ENCODE results near the gene A2ML1. TPM values are rescaled to one million over a fixed set of nuclear protein-coding genes. Genes with fewer than 3 reads are reported as not detected.

The A2ML1 gene
- total RNA-seq, 1 donor from 2014 or later: 0.19 TPM

DNA sequence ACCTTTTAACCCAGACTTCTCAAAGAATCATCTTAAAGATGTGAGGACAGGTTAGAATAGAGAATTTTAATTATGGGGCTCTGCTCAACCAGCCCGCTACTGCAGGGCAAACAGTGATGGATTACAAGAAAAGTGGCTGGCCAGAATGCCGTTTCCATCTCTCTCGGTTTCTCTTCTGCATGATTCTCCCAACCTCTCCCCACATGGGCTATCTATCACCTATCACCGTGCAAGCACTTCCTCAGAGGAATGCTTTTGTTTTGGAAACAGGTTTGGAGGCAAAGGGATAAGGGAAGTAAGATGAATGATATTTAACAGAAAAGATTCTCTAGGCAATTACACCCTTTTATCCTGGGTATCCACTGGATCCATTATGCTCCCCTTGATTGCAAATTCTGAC, 54.5 kb downstream of the A2ML1 start:
- Mint-ChIP-seq H3K4me1 (ENCODE audit: low read depth) (peaks cover 4% of the 10 kb centered on the region), H3K27me3 (no peaks in the 10 kb centered on the region), H3K4me3 (ENCODE audit: low read depth) (no peak overlapping the region), H3K27ac (no peak overlapping the region), H3K36me3 (ENCODE audit: insufficient read depth) (no peaks in the 10 kb centered on the region), H3K9me3 (ENCODE audit: low read depth) (no peaks in the 10 kb centered on the region)
- TF ChIP-seq, protein P1, sequence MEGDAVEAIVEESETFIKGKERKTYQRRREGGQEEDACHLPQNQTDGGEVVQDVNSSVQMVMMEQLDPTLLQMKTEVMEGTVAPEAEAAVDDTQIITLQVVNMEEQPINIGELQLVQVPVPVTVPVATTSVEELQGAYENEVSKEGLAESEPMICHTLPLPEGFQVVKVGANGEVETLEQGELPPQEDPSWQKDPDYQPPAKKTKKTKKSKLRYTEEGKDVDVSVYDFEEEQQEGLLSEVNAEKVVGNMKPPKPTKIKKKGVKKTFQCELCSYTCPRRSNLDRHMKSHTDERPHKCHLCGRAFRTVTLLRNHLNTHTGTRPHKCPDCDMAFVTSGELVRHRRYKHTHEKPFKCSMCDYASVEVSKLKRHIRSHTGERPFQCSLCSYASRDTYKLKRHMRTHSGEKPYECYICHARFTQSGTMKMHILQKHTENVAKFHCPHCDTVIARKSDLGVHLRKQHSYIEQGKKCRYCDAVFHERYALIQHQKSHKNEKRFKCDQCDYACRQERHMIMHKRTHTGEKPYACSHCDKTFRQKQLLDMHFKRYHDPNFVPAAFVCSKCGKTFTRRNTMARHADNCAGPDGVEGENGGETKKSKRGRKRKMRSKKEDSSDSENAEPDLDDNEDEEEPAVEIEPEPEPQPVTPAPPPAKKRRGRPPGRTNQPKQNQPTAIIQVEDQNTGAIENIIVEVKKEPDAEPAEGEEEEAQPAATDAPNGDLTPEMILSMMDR (IDR thresholded peaks at IDR 0.05; ENCODE audit: unreplicated experiment): no peak
- DNase-seq (ENCODE audit: low spot score, unreplicated experiment): no peak

DNA sequence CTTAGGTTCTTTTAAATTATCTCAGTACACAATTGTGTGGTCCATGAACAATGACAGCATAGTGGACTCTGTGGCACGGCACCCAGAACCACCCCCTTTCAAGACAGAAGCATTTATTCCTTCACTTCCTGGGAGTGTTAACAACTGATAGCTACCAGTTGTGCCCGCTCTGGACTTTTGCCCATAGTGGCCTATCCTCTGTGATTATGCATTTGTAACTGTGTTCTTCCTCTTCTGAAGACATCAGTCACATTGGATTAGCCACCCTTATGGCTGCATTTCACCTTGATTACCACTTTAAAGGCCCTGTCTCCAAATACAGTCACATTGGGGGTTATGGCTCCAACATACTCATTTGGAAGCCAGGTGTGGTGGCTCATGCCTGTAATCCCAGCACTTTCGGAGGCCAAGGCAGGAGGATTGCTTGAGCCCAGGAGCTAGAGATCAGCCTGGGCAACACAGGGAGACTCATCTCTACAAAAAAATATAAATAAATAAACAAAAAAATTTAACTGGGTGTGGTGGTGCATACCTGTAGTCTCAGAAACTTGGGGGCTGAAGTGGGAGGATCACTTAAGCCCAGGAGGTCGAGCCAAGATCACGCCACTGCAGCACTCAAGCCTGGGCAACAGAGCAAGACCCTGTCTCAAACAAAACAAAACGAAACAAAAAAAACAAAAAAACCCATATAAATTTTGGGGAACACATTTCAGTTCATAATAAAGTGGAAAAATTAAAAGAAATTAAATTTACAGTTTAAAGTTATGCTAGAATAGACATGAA, 64.3 kb downstream of the A2ML1 start:
- H3K9me3 Mint-ChIP-seq (ENCODE audit: low read depth): peaks cover 9% of the 10 kb centered on the region
- peaks cover 8% of the 10 kb centered on the region for H3K4me1 Mint-ChIP-seq (ENCODE audit: low read depth)
- H3K4me3 Mint-ChIP-seq (ENCODE audit: low read depth): no peak overlapping the region
- TF ChIP-seq, protein P1 (IDR thresholded peaks at IDR 0.05; ENCODE audit: unreplicated experiment): no peak
- no peaks in the 10 kb centered on the region for H3K27me3 Mint-ChIP-seq
- no peak overlapping the region for H3K27ac Mint-ChIP-seq
- no peak for DNase-seq (ENCODE audit: low spot score, unreplicated experiment)
- peaks cover 4% of the 10 kb centered on the region for H3K36me3 Mint-ChIP-seq (ENCODE audit: insufficient read depth)

DNA sequence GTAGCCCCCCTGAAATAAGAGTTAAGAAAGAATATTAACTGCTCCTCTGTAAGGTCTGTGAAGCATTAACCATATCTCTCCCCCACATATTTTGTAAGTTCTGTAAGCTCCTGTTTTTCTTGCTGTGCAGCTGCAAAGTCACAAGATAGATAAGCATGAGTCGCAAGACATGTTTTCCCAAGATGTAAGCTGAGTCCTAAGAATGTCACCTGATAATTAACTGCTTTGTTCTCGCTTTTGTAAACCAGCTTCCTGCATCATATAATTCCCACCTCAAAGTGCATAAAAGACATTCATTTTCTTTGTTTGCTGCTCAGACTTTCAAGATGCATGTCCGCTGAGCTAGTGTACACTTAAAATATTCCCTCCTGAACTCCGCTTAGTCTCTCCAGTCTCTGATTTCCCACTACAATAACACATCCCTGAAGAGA, 64.9 kb downstream of the A2ML1 start:
- Mint-ChIP-seq H3K27me3 (no peaks in the 10 kb centered on the region), H3K27ac (peak overlapping the region; percentile 9), H3K36me3 (ENCODE audit: insufficient read depth) (peaks cover 4% of the 10 kb centered on the region), H3K4me1 (ENCODE audit: low read depth) (peaks cover 8% of the 10 kb centered on the region), H3K4me3 (ENCODE audit: low read depth) (no peak overlapping the region), H3K9me3 (ENCODE audit: low read depth) (peaks cover 9% of the 10 kb centered on the region)
- TF ChIP-seq, protein P1 (IDR thresholded peaks at IDR 0.05; ENCODE audit: unreplicated experiment): no peak
- DNase-seq (ENCODE audit: low spot score, unreplicated experiment): no peak

DNA sequence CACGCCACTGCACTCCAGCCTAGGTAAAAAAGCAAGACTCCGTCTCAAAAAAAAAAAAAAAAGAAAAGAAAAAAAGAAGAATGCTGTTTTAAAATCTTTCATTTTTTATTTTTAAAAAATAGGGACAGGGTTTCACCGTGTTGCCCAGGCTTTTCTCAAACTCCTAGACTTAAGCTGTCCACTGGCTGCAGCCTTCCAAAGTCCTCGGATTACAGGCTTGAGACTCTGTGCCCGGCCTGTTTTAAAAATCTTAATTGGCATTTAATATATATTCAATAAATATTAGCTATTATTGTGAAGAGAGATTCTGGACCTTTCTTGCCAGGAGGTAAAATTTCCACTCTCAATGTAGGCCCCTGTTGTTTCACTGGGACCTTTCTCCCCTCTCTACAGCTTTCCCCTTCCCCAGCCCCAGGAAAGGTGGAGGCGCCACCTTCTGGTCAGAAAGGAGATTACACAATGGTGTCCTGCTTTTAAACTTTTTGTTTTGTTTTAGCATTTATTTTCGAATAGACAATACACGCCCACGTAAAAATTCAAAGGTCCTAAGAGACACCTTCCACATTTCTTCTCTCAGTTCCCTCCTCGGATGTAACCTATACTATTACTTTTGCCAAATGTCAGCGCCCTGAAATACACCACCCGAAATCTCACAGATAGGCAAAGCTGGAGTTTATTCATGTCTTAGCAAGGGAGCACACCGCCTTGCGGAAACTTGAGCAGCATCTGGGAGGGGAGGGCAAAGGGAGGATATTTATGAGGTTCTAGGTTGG, 68.1 kb downstream of the A2ML1 start:
- H3K4me1 Mint-ChIP-seq (ENCODE audit: low read depth): peaks cover 8% of the 10 kb centered on the region
- H3K36me3 Mint-ChIP-seq (ENCODE audit: insufficient read depth): peaks cover 4% of the 10 kb centered on the region
- TF ChIP-seq, protein P1 (IDR thresholded peaks at IDR 0.05; ENCODE audit: unreplicated experiment): peak; percentile 100
- DNase-seq (ENCODE audit: low spot score, unreplicated experiment): peak; percentile 74
- H3K27me3 Mint-ChIP-seq: no peaks in the 10 kb centered on the region
- peak overlapping the region; percentile 30 for H3K27ac Mint-ChIP-seq
- peaks cover 6% of the 10 kb centered on the region for H3K9me3 Mint-ChIP-seq (ENCODE audit: low read depth)
- H3K4me3 Mint-ChIP-seq (ENCODE audit: low read depth): peak overlapping the region; percentile 81

DNA sequence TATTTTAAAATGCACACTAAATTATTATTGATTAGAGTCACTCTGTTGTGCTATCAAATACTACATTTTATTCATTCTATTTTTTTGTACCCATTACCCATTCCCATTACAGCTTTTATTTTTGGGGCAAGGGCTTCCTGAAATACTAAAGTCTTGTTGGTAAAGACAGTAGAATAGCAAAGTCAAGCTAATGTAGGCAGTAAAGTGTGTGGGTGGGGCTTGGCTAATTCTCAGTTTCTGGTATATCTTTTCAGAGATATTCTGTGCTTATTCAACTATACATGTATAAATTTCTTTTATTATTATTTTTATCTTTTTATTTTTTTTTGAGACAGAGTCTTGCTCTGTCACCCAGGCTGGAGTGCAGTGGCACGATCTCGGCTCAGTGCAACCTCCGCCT, 69.6 kb downstream of the A2ML1 start:
- no peaks in the 10 kb centered on the region for H3K27me3 Mint-ChIP-seq
- peaks cover 9% of the 10 kb centered on the region for H3K9me3 Mint-ChIP-seq (ENCODE audit: low read depth)
- no peak overlapping the region for H3K27ac Mint-ChIP-seq

More for the DNA sequence above, 69.6 kb downstream of the A2ML1 start:
- H3K36me3 Mint-ChIP-seq (ENCODE audit: insufficient read depth): peaks cover 4% of the 10 kb centered on the region
- TF ChIP-seq, protein P1 (IDR thresholded peaks at IDR 0.05; ENCODE audit: unreplicated experiment): no peak
- peaks cover 8% of the 10 kb centered on the region for H3K4me1 Mint-ChIP-seq (ENCODE audit: low read depth)
- no peak for DNase-seq (ENCODE audit: low spot score, unreplicated experiment)
- no peak overlapping the region for H3K4me3 Mint-ChIP-seq (ENCODE audit: low read depth)

Measured in progenitor cell of endocrine pancreas (in vitro differentiated cells).